SK-N-SH treated with all-trans-retinoic acid at 6 μM for 48 hours (cell line): ENCODE data around the gene FGF14.

Source experiments
- ATAC-seq: fragments of 200-7000 bp; cut with Tn5 transposase; 3 replicates; pipeline ENCODE4 v1.9.1; 2020; ENCODE audit warnings: mild to moderate bottlenecking, moderate library complexity
- ARNTL ChIP-seq: fragments of 450-650 bp; formaldehyde crosslinking; IDR thresholded peaks from 2 replicates; pipeline ENCODE4 v1.5.0; 2020; ENCODE audit warnings: low read depth, mild to moderate bottlenecking, moderate library complexity, borderline replicate concordance
- CREB5 ChIP-seq: fragments of 250-450 bp; sonication (Bioruptor Pico); IDR thresholded peaks from 2 replicates; pipeline ENCODE4 v1.5.1; 2020; ENCODE audit warnings: low read depth, mild to moderate bottlenecking, moderate library complexity
- CSDC2 ChIP-seq: fragments of 250-450 bp; sonication (Bioruptor Pico); IDR thresholded peaks from 2 replicates; pipeline ENCODE4 v1.5.0; 2020; ENCODE audit warnings: mild to moderate bottlenecking, moderate library complexity
- ESRRG ChIP-seq: fragments of 250-450 bp; sonication (Bioruptor Pico); IDR thresholded peaks from 2 replicates; pipeline ENCODE4 v1.6.1; 2021; ENCODE audit warnings: mild to moderate bottlenecking
- GLIS3 ChIP-seq: fragments of 250-450 bp; sonication (Bioruptor Pico); IDR thresholded peaks from 2 replicates; pipeline ENCODE4 v1.5.0; 2020; ENCODE audit warnings: mild to moderate bottlenecking, moderate library complexity
- ISL1 ChIP-seq: fragments of 250-450 bp; sonication (Bioruptor Pico); IDR thresholded peaks from 2 replicates; pipeline ENCODE4 v2.1.2; 2022; ENCODE audit warnings: mild to moderate bottlenecking, moderate library complexity
- OSR1 ChIP-seq: fragments of 250-450 bp; sonication (Bioruptor Pico); IDR thresholded peaks from 2 replicates; pipeline ENCODE4 v1.8.0; 2022; ENCODE audit warnings: moderate library complexity, mild to moderate bottlenecking, inconsistent platforms
- PPARA ChIP-seq: fragments of 250-450 bp; sonication (Bioruptor Pico); IDR thresholded peaks from 2 replicates; pipeline ENCODE4 v1.5.0; 2020; ENCODE audit warnings: mild to moderate bottlenecking, borderline replicate concordance
- RARB ChIP-seq: fragments of 250-450 bp; sonication (Bioruptor Pico); IDR thresholded peaks from 2 replicates; pipeline ENCODE4 v1.8.0; 2021; ENCODE audit warnings: mild to moderate bottlenecking, moderate library complexity
- SNAI2 ChIP-seq: fragments of 250-450 bp; sonication (Bioruptor Pico); IDR thresholded peaks from 2 replicates; pipeline ENCODE4 v1.5.0; 2020; ENCODE audit warnings: mild to moderate bottlenecking, moderate library complexity
- TCF4 ChIP-seq: fragments of 250-450 bp; sonication (Bioruptor Pico); IDR thresholded peaks from 2 replicates; pipeline ENCODE4 v1.8.0; 2021; ENCODE audit warnings: mild to moderate bottlenecking, moderate library complexity, borderline replicate concordance
- TOX ChIP-seq: fragments of 250-450 bp; sonication (Bioruptor Pico); IDR thresholded peaks from 2 replicates; pipeline ENCODE4 v1.8.0; 2021; ENCODE audit warnings: mild to moderate bottlenecking, moderate library complexity, borderline replicate concordance
- ZC3H10 ChIP-seq: fragments of 250-450 bp; sonication (Bioruptor Pico); IDR thresholded peaks from 2 replicates; pipeline ENCODE4 v1.5.1; 2021; ENCODE audit warnings: mild to moderate bottlenecking, moderate library complexity
- ZFP3 ChIP-seq: fragments of 250-450 bp; sonication (Bioruptor Pico); IDR thresholded peaks from 2 replicates; pipeline ENCODE4 v1.5.0; 2020; ENCODE audit warnings: mild to moderate bottlenecking, moderate library complexity
- ZFP30 ChIP-seq: fragments of 450-650 bp; formaldehyde crosslinking; IDR thresholded peaks from 2 replicates; pipeline ENCODE4 v1.5.0; 2022; ENCODE audit warnings: mild to moderate bottlenecking, moderate library complexity
- ZNF70 ChIP-seq: fragments of 450-650 bp; formaldehyde crosslinking; IDR thresholded peaks from 2 replicates; pipeline ENCODE4 v1.5.0; 2020; ENCODE audit warnings: mild to moderate bottlenecking, moderate library complexity
- ZNF8 ChIP-seq: fragments of 450-650 bp; formaldehyde crosslinking; IDR thresholded peaks from 2 replicates; pipeline ENCODE4 v1.5.0; 2020; ENCODE audit warnings: mild to moderate bottlenecking, moderate library complexity
- TF ChIP-seq, protein P1 (sequence below): fragments of 250-450 bp; sonication (Bioruptor Pico); IDR thresholded peaks from 2 replicates; pipeline ENCODE4 v1.5.0; 2020; ENCODE audit warnings: mild to moderate bottlenecking, moderate library complexity
- TF ChIP-seq, protein P2 (sequence below): fragments of 250-450 bp; sonication (Bioruptor Pico); IDR thresholded peaks from 2 replicates; pipeline ENCODE4 v1.8.0; 2020; ENCODE audit warnings: mild to moderate bottlenecking, moderate library complexity, borderline replicate concordance
- TF ChIP-seq, protein P3 (sequence below): fragments of 250-450 bp; sonication (Bioruptor Pico); IDR thresholded peaks from 2 replicates; pipeline ENCODE4 v1.5.1; 2021; ENCODE audit warnings: mild to moderate bottlenecking, moderate library complexity
- TF ChIP-seq, protein P4 (sequence below): fragments of 250-450 bp; sonication (Bioruptor Pico); IDR thresholded peaks from 2 replicates; pipeline ENCODE4 v1.8.0; 2021; ENCODE audit warnings: low read depth, mild to moderate bottlenecking, moderate library complexity, borderline replicate concordance

The FGF14 gene

GRCh38 chr13:102225892-102226291, 176.0 kb downstream of the FGF14 start:
- TF ChIP-seq, protein P1, sequence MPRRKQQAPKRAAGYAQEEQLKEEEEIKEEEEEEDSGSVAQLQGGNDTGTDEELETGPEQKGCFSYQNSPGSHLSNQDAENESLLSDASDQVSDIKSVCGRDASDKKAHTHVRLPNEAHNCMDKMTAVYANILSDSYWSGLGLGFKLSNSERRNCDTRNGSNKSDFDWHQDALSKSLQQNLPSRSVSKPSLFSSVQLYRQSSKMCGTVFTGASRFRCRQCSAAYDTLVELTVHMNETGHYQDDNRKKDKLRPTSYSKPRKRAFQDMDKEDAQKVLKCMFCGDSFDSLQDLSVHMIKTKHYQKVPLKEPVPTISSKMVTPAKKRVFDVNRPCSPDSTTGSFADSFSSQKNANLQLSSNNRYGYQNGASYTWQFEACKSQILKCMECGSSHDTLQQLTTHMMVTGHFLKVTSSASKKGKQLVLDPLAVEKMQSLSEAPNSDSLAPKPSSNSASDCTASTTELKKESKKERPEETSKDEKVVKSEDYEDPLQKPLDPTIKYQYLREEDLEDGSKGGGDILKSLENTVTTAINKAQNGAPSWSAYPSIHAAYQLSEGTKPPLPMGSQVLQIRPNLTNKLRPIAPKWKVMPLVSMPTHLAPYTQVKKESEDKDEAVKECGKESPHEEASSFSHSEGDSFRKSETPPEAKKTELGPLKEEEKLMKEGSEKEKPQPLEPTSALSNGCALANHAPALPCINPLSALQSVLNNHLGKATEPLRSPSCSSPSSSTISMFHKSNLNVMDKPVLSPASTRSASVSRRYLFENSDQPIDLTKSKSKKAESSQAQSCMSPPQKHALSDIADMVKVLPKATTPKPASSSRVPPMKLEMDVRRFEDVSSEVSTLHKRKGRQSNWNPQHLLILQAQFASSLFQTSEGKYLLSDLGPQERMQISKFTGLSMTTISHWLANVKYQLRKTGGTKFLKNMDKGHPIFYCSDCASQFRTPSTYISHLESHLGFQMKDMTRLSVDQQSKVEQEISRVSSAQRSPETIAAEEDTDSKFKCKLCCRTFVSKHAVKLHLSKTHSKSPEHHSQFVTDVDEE = no peak
- TF ChIP-seq TCF4 (no peak), CSDC2 (CRISPR knock-in tag) (no peak), RARB (CRISPR knock-in tag) (no peak), ZC3H10 (CRISPR knock-in tag) (no peak), OSR1 (no peak), ZFP30 (CRISPR knock-in tag) (no peak), TOX (CRISPR knock-in tag) (no peak), GLIS3 (CRISPR knock-in tag) (no peak), ARNTL (CRISPR knock-in tag) (no peak), ZNF8 (CRISPR knock-in tag) (no peak), CREB5 (CRISPR knock-in tag) (no peak), ESRRG (CRISPR knock-in tag) (no peak), ZFP3 (no peak), PPARA (CRISPR knock-in tag) (no peak)
- TF ChIP-seq, protein P2, sequence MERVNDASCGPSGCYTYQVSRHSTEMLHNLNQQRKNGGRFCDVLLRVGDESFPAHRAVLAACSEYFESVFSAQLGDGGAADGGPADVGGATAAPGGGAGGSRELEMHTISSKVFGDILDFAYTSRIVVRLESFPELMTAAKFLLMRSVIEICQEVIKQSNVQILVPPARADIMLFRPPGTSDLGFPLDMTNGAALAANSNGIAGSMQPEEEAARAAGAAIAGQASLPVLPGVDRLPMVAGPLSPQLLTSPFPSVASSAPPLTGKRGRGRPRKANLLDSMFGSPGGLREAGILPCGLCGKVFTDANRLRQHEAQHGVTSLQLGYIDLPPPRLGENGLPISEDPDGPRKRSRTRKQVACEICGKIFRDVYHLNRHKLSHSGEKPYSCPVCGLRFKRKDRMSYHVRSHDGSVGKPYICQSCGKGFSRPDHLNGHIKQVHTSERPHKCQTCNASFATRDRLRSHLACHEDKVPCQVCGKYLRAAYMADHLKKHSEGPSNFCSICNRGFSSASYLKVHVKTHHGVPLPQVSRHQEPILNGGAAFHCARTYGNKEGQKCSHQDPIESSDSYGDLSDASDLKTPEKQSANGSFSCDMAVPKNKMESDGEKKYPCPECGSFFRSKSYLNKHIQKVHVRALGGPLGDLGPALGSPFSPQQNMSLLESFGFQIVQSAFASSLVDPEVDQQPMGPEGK = no peak
- TF ChIP-seq, protein P3, sequence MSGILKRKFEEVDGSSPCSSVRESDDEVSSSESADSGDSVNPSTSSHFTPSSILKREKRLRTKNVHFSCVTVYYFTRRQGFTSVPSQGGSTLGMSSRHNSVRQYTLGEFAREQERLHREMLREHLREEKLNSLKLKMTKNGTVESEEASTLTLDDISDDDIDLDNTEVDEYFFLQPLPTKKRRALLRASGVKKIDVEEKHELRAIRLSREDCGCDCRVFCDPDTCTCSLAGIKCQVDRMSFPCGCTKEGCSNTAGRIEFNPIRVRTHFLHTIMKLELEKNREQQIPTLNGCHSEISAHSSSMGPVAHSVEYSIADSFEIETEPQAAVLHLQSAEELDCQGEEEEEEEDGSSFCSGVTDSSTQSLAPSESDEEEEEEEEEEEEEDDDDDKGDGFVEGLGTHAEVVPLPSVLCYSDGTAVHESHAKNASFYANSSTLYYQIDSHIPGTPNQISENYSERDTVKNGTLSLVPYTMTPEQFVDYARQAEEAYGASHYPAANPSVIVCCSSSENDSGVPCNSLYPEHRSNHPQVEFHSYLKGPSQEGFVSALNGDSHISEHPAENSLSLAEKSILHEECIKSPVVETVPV (CRISPR knock-in tag) = no peak
- TF ChIP-seq, protein P4, sequence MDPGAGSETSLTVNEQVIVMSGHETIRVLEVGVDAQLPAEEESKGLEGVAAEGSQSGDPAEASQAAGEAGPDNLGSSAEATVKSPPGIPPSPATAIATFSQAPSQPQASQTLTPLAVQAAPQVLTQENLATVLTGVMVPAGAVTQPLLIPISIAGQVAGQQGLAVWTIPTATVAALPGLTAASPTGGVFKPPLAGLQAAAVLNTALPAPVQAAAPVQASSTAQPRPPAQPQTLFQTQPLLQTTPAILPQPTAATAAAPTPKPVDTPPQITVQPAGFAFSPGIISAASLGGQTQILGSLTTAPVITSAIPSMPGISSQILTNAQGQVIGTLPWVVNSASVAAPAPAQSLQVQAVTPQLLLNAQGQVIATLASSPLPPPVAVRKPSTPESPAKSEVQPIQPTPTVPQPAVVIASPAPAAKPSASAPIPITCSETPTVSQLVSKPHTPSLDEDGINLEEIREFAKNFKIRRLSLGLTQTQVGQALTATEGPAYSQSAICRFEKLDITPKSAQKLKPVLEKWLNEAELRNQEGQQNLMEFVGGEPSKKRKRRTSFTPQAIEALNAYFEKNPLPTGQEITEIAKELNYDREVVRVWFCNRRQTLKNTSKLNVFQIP (CRISPR knock-in tag) = no peak
- ATAC-seq = no peak

DNA sequence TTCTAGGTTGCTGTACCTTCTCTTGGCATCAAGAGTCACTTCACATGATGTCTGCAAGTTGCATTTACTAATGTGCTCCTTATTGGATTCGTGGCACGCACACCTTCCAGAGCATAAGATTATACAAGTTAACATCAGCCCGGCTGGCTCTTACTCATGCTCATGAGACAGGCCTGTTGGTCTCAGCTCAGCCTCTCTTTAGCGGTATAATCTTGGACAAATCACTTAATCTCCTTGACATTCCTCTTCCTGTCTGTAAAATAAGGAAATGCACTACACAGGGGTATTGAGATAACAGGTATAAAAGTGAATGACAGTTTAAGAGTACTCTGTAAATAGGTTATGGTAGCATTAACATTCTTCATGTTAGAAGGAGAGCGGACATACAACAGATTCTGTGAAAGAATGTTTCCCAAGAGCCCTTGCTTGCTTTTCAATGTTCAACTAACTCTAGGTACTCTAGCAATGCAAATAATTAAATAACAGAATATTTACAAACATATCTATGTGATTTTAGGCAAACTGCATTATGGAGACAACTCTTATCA, 181.1 kb downstream of the FGF14 start:
- TF ChIP-seq, protein P1 = 0 out of 2 replicates have a peak, but pooled peaks have one; percentile 20
- TF ChIP-seq CREB5 (CRISPR knock-in tag) = peak; percentile 67; the same call in 1 of the 2 replicates
- TF ChIP-seq SNAI2 (CRISPR knock-in tag) = peak; percentile 78; the same call in 1 of the 2 replicates
- TF ChIP-seq ISL1 (CRISPR knock-in tag) = peak; percentile 98
- TF ChIP-seq, protein P4 (CRISPR knock-in tag) = no peak
- TF ChIP-seq ZNF70 (CRISPR knock-in tag) = no peak
- ATAC-seq = no peak
